Measurements from ENCODE around the gene DTX1.

- TF ChIP-seq CTCF (IDR thresholded peaks at IDR 0.05) = no peak
- no peak for TF ChIP-seq POLR2A (IDR thresholded peaks at IDR 0.05)
- TF ChIP-seq EP300 (IDR thresholded peaks at IDR 0.05) = no peak
- no peak for TF ChIP-seq POLR2AphosphoS5 (IDR thresholded peaks at IDR 0.05)
These were observed 12.0 kb upstream of the DTX1 start for GRCh38 chr12:113044516-113044915.

All from suprapubic skin (tissue), 4 donors.